Omental fat pad (tissue), 4 donors: ENCODE data around the gene OAS2. TPM values are rescaled to one million over a fixed set of nuclear protein-coding genes. Genes with fewer than 3 reads are reported as not detected.
A peak's percentile ranks its signal among the peaks of the same experiment; 100 is the strongest.

ENCODE experiments used
- ATAC-seq: fragments of 150-250 bp; one replicate; pipeline ENCODE4 v1.9.1; 2016; ENCODE audit warnings: mild to moderate bottlenecking, moderate library complexity; ENCODE audit not compliant: low FRiP score
- DNase-seq: peaks from one replicate; pipeline ENCODE4 v3.0.0-alpha.2; 2019; ENCODE audit warnings: low spot score
- CTCF ChIP-seq, 3 donors: fragments of 450-650 bp; IDR thresholded peaks; one replicate each; pipeline ENCODE4 v1.5.1; 2016 to 2017; ENCODE audit warnings: antibody characterized with exemption in 3 of 3, mild to moderate bottlenecking in 3 of 3, moderate library complexity in 2 of 3
- total RNA-seq, 4 donors: library from RNA; depleted of rRNA; stranded (reverse); fragments of >200 nt; gene quantifications; one replicate each; pipeline ENCODE4 v1.1.0, GENCODE V29; 2016

The OAS2 gene
- total RNA-seq, 4 donors from 2014 or later: 8.2 to 41.9 (median 13.2) TPM

GRCh38 chr12:112992541-112993398 lies 14.5 kb downstream of the OAS2 start:
- no peak for ATAC-seq
- DNase-seq: no peak
- TF ChIP-seq CTCF (IDR thresholded peaks at IDR 0.05): peak in 1 of 3 donors; percentile 49

GRCh38 chr12:112995008-112995407 lies 16.7 kb downstream of the OAS2 start:
- TF ChIP-seq CTCF (IDR thresholded peaks at IDR 0.05): no peak

GRCh38 chr12:112996501-112996900 lies 18.2 kb downstream of the OAS2 start:
- TF ChIP-seq CTCF (IDR thresholded peaks at IDR 0.05): no peak
- ATAC-seq (no peak), DNase-seq (no peak)

More at GRCh38 chr12:112995008-112995407, 16.7 kb downstream of the OAS2 start:
- ATAC-seq: no peak
- no peak for DNase-seq

- ATAC-seq (no peak), DNase-seq (no peak)
- no peak for TF ChIP-seq CTCF (IDR thresholded peaks at IDR 0.05)
Observed at GRCh38 chr12:112997506-112997905, 19.2 kb downstream of the OAS2 start.

- ATAC-seq (no peak), DNase-seq (no peak)
- no peak for TF ChIP-seq CTCF (IDR thresholded peaks at IDR 0.05)
Observed at GRCh38 chr12:112998987-112999767, 20.9 kb downstream of the OAS2 start.

GRCh38 chr12:113000433-113000832 lies 22.1 kb downstream of the OAS2 start:
- DNase-seq (no peak), ATAC-seq (no peak)
- no peak for TF ChIP-seq CTCF (IDR thresholded peaks at IDR 0.05)
